Transverse colon (tissue), 4 donors: ENCODE results near the gene ERGIC1. TPM values are rescaled to one million over a fixed set of nuclear protein-coding genes. Genes with fewer than 3 reads are reported as not detected.
A peak's percentile ranks its signal among the peaks of the same experiment; 100 is the strongest.

ENCODE experiments used
- DNase-seq: peaks from one replicate; pipeline ENCODE4 v3.0.0-alpha.2; 2019
- H3K27ac ChIP-seq, 4 donors: fragments of 200-600 bp; sonication (generic); 2 replicates each; pipeline ENCODE4 v1.5.1; 2016 to 2018; ENCODE audit warnings: inconsistent platforms in 4 of 4
- H3K27me3 ChIP-seq: fragments of 200-600 bp; sonication (generic); 2 replicates; pipeline ENCODE4 v1.5.1; 2017; ENCODE audit warnings: inconsistent platforms
- H3K36me3 ChIP-seq, 4 donors: fragments of 200-600 bp; sonication (generic); 2 replicates each; pipeline ENCODE4 v1.5.1; 2017 to 2019; ENCODE audit warnings: inconsistent platforms in 4 of 4
- H3K4me1 ChIP-seq, 4 donors: fragments of 200-600 bp; sonication (generic); 2 replicates each; pipeline ENCODE4 v1.5.1; 2017 to 2020; ENCODE audit warnings: inconsistent platforms in 4 of 4
- H3K4me3 ChIP-seq, 4 donors: fragments of 200-600 bp; sonication (generic); 1 replicate in 1 of 4; 2 replicates in 3 of 4; pipeline versions ENCODE4 v1.5.1 to v1.6.1; 2017 to 2019; ENCODE audit warnings: inconsistent platforms in 4 of 4
- H3K9me3 ChIP-seq, 2 donors: fragments of 200-600 bp; sonication (generic); 2 replicates each; pipeline ENCODE4 v1.5.1; 2017 to 2019; ENCODE audit warnings: inconsistent platforms in 2 of 2
- CTCF ChIP-seq, 5 experiments: fragments of 200-600 bp in 3 of 5; fragments of 450-650 bp in 2 of 5; sonication (generic) in 3 of 5; IDR thresholded peaks; 1 replicate in 2 of 5; 2 replicates in 3 of 5; pipeline ENCODE4 v1.5.1; 2016 to 2017; ENCODE audit warnings: antibody characterized with exemption in 5 of 5, inconsistent platforms in 3 of 5, mild to moderate bottlenecking in 2 of 5, moderate library complexity in 1 of 5
- EP300 ChIP-seq: sonication (generic); formaldehyde crosslinking; IDR thresholded peaks from one replicate; pipeline ENCODE4 v1.6.1; 2017; ENCODE audit warnings: antibody characterized with exemption, low read depth
- POLR2A ChIP-seq: fragments of 450-650 bp; IDR thresholded peaks from one replicate; pipeline ENCODE4 v1.6.1; 2016; ENCODE audit warnings: antibody characterized with exemption, mild to moderate bottlenecking, moderate library complexity
- POLR2AphosphoS5 ChIP-seq, 3 donors: sonication (generic); formaldehyde crosslinking; IDR thresholded peaks; one replicate each; pipeline ENCODE4 v1.6.1; 2016; ENCODE audit warnings: antibody characterized with exemption in 3 of 3
- WGBS, 2 donors: methylation state at CpG; one replicate each; pipeline ENCODE4 v1.1.5; 2018; ENCODE audit warnings: low coverage in 1 of 2; 5-methylcytosine and 5-hydroxymethylcytosine counted together
- in situ Hi-C, 4 donors: fragments of 200-750 bp; cut with MboI; loops; one replicate each; pipeline versions ENCODE4 v1.15.0 to v1.15.1; 2017; ENCODE audit warnings: low sequenced_read_pairs in 3 of 4, low pct_ligation_motif_present in 1 of 4, low pct_unique_long_range_greater_than_20kb in 1 of 4
- intact Hi-C: fragments of 100-400 bp; cut with DNase I; formaldehyde crosslinking; loops from one replicate; pipeline ENCODE4 v1.15.1; 2023; ENCODE audit warnings: low total_unique reads
- total RNA-seq, 4 donors: library from RNA; depleted of rRNA; stranded (reverse); fragments of >200 nt; gene quantifications; one replicate each; pipeline ENCODE4 v1.1.0, GENCODE V29; 2016

ERGIC1 gene
- total RNA-seq, 4 donors from 2014 or later = 125 to 252 (median 184) TPM

- H3K9me3 ChIP-seq = no peaks in the 10 kb centered on the region
- H3K4me1 ChIP-seq = peaks cover 41 to 61% (median 46%) of the 10 kb centered on the region in 4 donors
- TF ChIP-seq CTCF (IDR thresholded peaks at IDR 0.05) (no peak), POLR2AphosphoS5 (IDR thresholded peaks at IDR 0.05) (peak; percentile 38 to 59 (median 51)), EP300 (no peak), POLR2A (no peak)
- no peaks in the 10 kb centered on the region for H3K27me3 ChIP-seq
- no peaks in the 10 kb centered on the region for H3K36me3 ChIP-seq
- H3K27ac ChIP-seq = peak overlapping the region; percentile 72 to 94 (median 83)
- intact Hi-C loops (loop anchor here (10.0 kb wide), 1 partner anchor 65 kb away; the partner anchor contains the start of gene DUSP1), in situ Hi-C loops (loop anchor here in 1 of 4 donors (10.0 kb wide), 1 partner anchor 65 kb away; the partner anchor contains the start of gene DUSP1)
- WGBS, 2 donors = 55 to 62% methylated on average over 7 to 13 of the region's 13 CpGs
- no peak for DNase-seq
- no peak overlapping the region for H3K4me3 ChIP-seq
Observed at GRCh38 chr5:172839669-172840431, 5.8 kb downstream of the ERGIC1 start.

GRCh38 chr5:172840432-172841154, 6.5 kb downstream of the ERGIC1 start:
- DNase-seq = no peak
- no peaks in the 10 kb centered on the region for H3K9me3 ChIP-seq
- no peaks in the 10 kb centered on the region for H3K36me3 ChIP-seq
- 77 to 80% methylated on average over 1 to 11 of the region's 12 CpGs for whole genome bisulfite sequencing, 2 donors
- peaks cover 33 to 54% (median 42%) of the 10 kb centered on the region in 4 donors for H3K4me1 ChIP-seq
- H3K27ac ChIP-seq = peak overlapping the region; percentile 72 to 94 (median 83)
- TF ChIP-seq POLR2AphosphoS5 (IDR thresholded peaks at IDR 0.05) (no peak), CTCF (IDR thresholded peaks at IDR 0.05) (no peak), POLR2A (no peak), EP300 (no peak)
- H3K27me3 ChIP-seq = no peaks in the 10 kb centered on the region
- in situ Hi-C loops (no loop called here), intact Hi-C loops (no loop called here)
- no peak overlapping the region for H3K4me3 ChIP-seq

GRCh38 chr5:172841256-172841655, 7.2 kb downstream of the ERGIC1 start:
- Histone ChIP-seq H3K4me1 (peaks cover 29 to 54% (median 39%) of the 10 kb centered on the region in 4 donors), H3K27ac (peak overlapping the region; percentile 72 to 94 (median 83)), H3K36me3 (no peaks in the 10 kb centered on the region), H3K9me3 (no peaks in the 10 kb centered on the region), H3K4me3 (no peak overlapping the region), H3K27me3 (no peaks in the 10 kb centered on the region)
- in situ Hi-C loops (no loop called here), intact Hi-C loops (no loop called here)
- DNase-seq = no peak
- whole genome bisulfite sequencing, 2 donors = 80% methylated on average over 6 of the region's 6 CpGs; no CpG with 5 or more reads in 1 of the 2 donors
- no peak for TF ChIP-seq CTCF (IDR thresholded peaks at IDR 0.05)

- no peak for DNase-seq
- WGBS, 2 donors = 75 to 95% methylated on average over 6 to 18 of the region's 18 CpGs
Observed at GRCh38 chr5:172843825-172844576, 9.9 kb downstream of the ERGIC1 start.

More at GRCh38 chr5:172843825-172844576, 9.9 kb downstream of the ERGIC1 start:
- Histone ChIP-seq H3K27ac (no peak overlapping the region), H3K4me3 (no peak overlapping the region), H3K9me3 (no peaks in the 10 kb centered on the region), H3K4me1 (peaks cover 12 to 55% (median 38%) of the 10 kb centered on the region in 4 donors), H3K36me3 (no peaks in the 10 kb centered on the region), H3K27me3 (no peaks in the 10 kb centered on the region)
- intact Hi-C loops = no loop called here
- in situ Hi-C loops = no loop called here
- TF ChIP-seq POLR2AphosphoS5 (IDR thresholded peaks at IDR 0.05) (no peak), POLR2A (no peak), EP300 (no peak), CTCF (IDR thresholded peaks at IDR 0.05) (no peak)
